GM19043 (cell line): ENCODE data around the gene PKD1.

ENCODE experiments used
- ATAC-seq: cut with Tn5 transposase; IDR thresholded peaks from one replicate; pipeline ENCODE4 v1.9.1; 2021; ENCODE audit warnings: low read depth; ENCODE audit not compliant: unreplicated experiment

Gene PKD1

GRCh38 chr16:2039274-2040031 lies 96.2 kb downstream of the PKD1 start:
- no peak for ATAC-seq
